NCI-H82 treated with DMSO at 0.1 percent for 48 hours (cell line): ENCODE results near the gene BET1.

Source experiments
- DNase-seq: peaks from one replicate; lab custom pipeline; 2025; ENCODE audit not compliant: unreplicated experiment; lab: John Stamatoyannopoulos, UW

Gene BET1

DNA sequence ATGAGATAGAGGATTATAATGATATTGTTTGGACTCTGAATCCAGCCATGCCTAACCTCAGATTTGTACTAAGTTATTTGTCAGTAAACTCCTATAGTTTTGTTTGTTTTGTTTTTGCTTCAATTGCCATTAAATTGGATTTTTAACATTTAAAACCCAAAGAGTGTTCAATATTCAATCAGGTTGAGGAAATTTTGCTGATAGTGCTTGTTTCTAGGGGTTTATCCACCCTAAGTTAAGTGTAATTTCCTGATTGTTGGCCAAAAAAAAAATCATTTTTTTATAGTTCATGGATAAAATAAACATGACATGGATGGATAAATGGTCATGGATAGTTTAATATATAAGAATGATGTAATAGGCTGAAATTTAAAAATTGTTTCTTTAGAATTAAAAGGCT is 11.4 kb upstream of the BET1 start:
- DNase-seq: no peak

DNA sequence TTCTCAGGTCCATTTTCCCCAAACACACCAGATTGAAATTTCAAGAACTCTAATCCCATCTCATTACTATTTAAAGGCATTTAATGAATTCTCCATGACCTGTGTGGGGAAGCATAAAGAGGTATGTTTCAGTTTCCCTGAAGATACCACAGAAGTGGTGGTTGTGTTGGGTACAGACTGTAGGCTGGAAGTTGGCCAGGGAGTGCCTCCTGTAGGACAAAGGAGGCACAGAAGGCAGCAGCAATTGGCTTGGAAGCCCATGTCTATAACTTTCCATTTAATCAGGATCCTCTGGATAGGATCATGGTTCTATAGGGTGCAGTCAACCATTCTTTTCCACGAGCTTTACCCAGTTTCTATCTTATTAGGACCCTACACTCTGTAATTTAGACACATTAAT is 8.6 kb upstream of the BET1 start:
- DNase-seq: no peak

DNA sequence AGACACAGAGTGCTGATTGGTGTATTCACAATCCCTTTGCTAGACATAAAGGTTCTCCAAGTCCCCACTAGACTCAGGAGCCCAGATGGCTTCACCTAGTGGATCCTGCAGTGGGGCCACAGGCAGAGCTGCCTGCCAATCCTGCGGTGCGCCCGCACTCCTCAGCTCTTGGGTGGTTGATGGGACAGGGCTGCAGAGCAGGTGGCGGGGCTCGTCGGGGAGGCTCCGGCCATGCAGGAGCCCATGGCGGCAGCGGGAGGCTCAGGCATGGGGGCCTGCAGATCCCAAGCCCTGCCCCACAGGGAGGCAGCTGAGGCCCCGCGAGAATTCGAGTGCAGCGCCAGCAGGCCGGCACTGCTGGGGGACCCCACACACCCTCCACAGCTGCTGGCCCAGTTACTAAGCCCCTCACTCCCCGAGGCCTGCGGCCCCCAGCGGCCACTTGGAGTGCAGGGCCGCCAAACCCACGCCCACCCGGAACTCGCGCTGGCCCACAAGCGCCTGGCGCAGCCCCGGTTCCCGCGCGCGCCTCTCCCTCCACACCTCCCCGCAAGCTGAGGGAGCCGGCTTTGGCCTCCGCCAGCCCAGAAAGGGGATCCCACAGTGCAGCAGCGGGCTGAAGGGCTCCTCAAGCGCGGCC is 7.7 kb upstream of the BET1 start:
- no peak for DNase-seq

DNA sequence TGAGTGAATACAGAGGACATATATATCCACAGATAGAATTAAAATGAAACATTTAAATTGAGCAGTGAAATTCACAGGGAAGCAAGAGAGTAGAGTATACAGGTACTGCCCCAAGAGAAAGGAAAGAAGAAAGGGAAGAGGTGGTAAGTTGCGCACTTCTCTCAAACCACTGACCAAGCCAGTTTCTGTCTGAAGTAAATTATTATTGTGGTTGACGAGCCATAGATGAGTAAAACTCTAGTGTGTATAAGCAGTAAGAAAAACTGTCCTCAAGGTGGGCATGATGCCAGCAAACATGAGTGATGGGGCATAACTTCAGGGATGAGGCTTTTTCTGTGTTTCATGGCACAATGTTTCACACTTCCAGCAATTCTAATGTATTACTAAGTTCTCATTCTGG is 4.4 kb upstream of the BET1 start:
- no peak for DNase-seq

DNA sequence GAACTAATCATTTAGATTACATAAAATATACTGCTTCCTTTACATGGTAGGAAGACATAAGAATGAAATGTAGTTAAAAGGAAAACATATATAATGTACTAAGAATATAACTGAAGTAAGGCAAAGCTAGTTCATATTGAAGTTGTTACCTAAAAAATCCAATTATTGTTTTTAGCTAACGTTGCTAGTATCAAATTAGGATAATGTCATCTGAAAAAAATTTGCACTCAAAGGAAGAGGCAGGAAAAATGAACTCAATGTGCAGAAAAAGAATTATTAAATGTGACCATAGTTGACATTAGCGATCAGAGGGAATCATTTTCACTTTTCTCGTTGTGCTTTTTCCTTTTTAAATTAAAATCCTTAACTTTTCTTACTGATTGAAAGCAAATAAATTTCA is 1.6 kb upstream of the BET1 start:
- DNase-seq: no peak

DNA sequence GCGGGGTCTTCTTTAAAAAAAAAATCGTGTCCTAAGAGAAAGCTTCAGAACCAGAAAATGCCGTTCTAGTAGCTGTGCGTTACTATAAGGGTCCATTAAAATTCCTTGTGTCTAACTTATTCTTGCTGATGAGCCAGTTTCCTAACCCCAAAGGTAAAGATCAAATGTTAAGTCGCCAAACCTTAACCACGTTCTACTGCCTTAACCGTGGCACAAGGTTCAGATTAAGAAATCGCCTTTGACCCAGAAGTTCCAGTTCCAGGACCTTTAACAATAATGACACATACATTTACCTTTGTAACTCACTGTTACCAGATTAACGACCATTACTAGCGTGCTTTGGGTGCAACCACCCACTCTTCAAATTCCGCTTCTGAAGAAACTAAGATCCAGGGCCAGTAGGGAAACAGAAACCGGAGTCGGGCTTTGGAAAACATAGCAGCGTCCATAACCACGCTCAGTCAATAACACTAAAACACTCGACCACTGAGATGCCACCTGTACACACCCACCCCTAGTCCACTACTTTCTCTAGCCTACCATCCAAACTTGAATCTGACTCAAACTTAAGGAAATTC is 620 bp downstream of the BET1 start:
- no peak for DNase-seq

DNA sequence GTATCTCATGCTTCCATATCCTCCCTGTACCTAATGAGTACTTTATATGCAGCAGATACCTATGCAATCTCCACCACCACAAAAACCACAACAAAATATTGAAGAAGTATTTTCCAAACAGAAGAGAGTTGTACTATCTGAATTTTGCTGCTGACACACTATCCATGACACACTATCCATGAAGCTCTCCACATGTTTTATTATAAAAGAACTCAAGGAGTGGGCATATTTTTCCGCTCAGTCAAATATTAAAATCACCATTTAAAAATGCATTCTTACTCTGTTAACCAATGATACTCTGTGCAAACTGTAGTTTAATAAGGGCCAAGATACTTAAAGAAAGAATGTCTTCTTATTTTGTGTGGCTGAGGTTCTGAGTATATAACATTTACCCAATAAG is 2.8 kb downstream of the BET1 start:
- DNase-seq: no peak

DNA sequence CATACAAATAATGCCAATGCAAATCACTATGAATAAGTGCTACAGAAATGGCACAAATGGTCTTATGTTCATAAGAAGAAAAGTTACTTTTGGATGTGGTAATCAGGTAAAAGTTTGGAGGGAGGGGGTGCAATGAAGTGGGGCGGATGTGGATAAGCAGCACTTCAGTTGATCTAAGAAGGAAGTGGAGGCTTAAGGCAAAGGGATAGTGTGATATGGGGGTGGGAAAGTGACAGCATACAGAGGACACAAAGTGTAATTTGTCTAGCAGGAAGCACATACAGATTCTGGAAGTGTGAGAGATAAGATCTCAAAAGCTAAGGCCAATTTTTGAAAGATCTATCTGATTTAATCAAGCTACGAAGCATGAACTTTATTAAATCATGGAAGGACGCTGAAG is 6.3 kb downstream of the BET1 start:
- DNase-seq: no peak

DNA sequence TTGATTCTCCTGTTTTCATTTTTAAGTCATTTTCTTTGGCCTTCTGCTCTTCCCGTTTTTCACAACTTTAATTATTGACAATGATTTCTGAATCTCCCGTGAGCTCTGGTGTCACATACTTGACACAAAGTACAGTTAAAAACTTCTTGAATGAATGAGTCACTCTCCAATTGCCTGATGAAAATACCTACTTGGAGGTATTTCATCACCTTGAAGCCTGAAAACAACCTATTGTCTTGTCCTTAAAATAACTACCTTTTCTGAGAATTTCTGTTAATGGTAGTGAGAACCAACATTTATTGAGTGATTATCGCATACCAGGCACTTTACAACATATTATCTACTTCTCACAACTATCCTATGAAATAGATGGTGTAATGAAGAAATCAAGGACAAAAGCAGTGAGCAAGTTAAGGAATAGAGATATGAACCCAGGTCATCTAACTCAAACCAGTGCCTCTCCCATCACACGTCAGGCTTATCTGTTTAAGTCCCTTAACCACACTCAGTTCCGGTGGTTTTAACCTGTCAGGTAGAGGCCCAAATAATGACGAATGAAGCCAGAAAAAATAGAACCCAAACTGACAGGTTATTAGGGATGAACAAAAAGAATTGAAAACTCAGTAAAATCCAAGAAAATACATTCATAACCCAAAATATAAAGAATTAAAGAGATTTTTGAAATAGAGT is 11.6 kb downstream of the BET1 start:
- no peak for DNase-seq

DNA sequence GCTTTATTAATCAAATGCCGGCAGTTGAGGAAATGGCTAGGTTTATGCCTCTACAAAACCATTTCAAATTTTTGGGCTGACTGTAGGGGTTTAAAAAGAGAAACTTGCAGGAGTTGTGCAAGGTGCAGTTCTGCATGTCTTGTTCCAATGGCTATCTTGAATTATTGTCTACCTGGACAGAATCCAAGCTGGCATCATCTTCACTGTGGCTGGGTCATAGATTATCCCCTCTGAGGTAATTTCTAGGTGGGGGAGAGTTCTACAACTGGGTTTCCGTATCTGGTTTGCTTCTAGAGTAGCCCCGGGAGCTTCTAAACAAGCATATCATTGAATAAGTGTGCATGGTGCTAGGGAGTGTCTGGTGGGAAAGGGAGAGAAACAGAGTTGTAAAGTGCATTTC is 16.9 kb downstream of the BET1 start:
- DNase-seq: no peak

DNA sequence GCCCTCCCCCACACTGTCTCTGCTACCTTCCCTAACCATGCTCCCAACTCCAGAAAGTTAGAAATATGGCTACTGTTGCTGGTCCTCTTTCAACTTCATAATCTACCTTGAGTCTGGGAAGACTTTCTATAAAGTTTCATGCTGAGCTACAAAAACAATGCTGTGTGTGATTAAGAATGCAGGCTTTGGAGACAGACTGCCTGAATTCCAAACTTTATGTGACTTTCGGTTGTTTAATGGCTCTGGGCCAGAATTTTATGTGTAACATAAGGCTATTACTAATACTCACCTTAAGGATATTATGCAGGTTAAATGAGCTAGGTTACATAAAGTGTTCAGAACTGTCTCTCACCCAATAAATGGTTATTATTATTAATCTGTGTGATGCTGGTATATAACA is 19.1 kb downstream of the BET1 start:
- no peak for DNase-seq

DNA sequence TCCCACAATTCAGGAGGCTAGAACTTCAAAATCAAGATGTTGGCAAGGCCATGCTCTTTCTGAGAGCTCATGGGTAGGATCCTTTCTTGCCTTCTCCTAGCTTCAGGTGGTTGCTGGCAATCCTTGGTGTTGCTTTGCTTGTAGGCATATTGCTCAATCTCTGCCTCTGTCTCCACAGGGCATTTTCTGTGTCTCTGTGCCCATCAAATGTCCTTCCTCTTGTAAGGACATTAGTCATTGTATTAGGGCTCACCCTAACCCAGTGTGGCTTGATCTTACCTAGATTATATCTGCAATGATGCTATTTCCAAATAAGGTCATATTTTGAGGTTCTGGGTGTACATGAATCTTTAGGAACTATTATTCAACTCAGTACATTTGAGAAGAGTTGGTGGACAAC is 20.1 kb downstream of the BET1 start:
- DNase-seq: no peak

DNA sequence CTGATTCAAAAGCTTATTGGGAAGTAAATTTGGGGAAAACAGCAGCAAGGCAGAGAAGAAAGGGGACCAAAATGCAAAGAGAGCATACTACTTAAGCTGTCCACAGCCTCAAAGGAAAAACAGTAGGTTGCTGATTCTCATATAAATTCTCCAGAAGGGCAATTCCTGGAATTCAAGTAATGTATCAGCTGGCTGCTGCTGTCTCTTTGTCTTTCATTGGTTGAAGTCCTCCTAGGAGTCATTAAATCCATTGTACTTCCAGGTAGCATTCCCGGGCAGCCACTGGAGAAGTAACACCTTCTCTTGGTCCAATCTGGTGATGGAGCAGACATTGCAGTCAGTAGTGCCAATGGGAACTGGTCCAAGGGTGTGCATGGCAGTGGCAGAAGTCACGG is 22.7 kb downstream of the BET1 start:
- no peak for DNase-seq

DNA sequence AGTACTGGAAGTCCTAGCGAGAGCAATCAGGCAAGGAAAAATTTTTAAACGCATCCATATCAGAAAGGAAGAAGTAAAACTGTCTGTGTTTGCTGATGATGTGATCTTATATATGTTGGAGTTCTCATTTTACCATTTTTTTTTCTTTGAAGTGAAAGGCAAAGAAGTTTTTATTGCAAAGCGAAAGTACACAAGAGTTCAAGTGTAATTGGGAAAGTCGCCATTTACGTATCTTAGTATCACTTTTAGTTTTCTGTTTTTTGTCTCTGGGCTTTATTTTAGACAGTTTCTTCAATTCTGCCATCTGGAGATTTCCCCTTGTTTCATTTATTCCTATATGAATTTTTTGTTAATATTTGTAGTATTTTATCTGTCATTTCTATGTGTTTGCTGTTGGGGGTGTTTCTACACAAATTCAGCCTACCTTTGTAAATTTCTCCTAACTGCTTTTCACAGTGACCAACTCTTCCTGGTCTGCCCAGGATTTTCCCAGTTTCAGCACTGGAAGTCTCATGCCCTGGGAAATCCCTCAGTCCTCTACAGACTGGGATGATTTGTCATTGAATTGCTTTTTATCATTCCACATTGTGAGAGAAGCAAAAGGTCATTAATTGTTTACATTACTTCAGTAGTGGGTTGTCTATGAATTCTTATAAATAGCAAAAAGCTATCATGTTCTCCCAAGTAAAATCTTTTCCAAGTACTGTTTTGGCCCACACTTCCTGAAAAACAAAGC is 23.2 kb downstream of the BET1 start:
- DNase-seq: no peak

DNA sequence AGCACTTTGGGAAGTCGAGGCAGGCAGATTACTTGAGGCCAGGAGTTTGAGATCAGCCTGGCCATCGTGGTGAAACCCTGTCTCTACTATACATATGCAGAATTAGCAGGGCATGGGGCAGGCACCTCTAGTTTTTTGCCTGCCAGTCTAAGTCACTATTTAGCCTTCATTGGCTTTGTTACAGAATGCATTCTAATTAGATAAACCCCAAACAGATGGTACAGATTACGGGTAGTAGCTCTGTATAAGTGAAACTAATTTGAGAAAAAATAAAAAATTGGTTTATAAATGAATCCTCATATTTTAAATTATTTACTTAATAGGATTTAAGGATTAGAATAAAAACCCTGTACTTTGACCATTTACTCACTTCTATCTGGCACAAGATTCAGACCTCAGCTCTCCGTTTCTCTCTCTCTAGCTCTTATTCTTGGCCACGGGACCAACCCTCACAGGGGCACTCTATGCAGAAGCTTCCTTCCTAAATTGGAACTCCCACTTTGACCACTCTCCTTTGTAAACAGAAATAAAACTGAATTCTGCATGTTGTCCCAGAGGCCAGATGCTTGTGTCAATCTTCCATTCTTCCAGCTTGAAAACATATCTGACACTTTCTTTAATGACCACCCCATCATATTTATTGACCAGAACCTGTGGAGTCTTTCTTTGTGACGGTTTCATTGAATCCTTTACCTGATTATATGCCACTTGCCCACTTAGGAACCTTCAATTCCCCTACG is 26.8 kb downstream of the BET1 start:
- peak; percentile 50 for DNase-seq

DNA sequence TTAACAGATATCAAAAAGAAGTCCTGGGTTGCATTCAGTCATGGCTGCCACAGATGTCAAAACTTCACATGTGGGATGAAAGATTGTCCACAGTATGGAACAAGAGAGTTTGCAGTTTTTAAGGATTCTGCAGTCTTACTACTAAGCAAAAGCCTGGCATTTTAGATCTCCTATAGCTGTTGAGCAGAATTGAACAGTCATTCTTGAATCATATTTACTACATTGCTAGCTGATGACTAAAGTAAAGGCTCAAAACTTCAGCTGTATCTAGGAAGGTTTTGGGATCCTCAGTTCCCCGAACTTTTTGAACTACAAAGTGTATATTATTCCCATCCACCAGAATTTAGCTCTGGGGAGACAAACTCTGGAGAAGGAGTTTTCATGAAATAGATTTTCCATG is 31.0 kb downstream of the BET1 start:
- no peak for DNase-seq

DNA sequence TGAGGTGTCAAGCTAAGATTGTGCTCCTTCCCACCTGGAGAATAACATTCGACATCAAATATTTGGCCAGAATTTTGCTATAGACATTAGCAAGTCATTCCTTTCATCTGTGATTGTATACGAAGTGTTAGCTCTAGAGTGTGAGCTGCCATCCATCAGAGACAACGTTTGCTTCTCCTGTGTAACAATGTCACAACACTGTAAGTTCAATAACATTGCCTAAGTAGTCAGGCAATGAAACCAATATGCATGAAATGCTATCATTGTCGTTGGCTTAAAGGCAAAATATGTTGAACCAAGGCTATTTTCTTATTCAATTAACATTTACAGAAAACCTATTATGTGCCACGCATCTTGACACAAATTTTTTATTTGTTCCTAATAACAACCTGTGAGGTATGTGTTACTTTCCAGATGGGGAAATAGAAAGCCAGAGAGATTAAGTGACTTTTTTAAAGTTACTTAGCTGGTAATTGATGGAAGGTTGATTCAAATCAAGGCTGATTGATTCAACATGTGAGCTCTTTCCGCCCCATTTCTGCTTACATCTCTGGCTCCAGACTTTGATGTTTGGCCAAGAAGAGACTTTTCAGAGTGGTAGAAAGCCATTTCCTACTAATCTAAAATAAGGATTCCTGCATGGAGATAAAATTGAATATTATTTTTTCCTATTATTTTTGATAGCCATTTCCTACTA is 32.0 kb downstream of the BET1 start:
- no peak for DNase-seq

DNA sequence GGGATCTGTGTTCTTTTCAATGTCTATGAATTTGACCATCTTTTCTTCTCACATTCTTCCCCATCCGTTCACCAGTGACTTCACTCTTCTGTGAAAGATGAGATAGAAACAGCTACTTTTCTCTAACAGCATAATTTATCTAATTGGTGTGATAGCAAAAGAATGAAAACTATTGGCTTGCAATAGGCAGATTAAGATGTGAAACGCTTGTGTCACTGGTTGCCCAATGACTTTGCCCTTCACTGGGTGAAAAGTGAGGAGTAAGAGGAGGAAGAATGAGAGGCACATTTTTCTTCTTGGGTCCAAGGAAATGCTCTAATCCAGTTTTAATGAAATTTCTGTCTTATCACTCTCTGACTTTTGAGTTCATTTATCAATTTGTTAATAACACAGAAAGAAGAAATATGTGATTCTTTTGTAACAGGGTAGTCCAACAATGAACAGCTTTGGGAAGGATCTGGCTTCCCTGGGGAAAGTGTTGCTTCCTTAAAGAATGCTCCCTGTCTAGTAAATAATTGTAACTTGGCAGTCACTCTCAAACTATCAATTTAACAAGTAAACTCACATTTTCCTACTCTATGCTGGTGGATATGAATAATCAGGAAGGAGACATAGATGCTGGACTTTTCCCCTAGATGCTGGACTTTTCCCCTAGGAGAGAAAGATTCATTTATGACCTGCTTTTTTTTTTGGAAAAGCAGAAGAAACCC is 35.1 kb downstream of the BET1 start:
- no peak for DNase-seq

DNA sequence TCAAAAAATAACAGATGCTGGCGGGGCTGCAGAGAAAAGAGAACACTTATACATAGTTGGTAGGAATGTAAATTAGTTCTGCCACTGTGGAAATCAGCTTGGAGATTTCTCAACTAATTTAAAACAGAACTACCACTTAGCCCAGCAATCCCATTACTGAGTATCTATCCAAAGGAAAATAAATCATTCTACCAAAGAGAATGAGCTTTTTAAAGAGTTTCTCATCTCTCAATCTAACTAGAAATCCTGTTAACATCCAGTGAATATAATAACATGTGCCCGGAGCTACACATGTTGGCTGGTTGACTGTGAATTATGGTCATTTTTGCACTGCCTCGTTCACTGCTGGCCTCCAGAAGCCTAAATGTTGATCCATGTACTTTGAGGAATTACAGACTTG is 39.3 kb downstream of the BET1 start:
- no peak for DNase-seq

DNA sequence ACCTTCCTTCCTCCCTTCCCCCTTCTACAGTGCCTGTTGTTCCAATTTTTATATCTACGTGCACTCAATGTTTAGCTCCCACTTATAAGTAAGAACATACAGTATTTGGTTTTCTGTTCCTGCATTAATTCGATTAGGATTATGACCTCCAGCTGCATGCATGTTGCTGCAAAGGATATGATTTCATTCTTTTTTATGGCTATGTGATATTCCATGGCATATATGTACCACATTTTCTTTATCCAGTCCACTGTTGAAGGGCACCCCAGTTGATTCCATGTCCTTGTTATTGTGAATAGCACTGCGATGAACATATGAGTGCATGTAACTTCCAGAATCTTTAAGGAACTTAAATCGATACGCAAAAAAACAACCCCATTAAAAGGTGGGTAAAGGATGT is 39.9 kb downstream of the BET1 start:
- DNase-seq: no peak
